WTC11 (cell line): ENCODE data around the gene GOLGA6L7. TPM values are rescaled to one million over a fixed set of nuclear protein-coding genes. Genes with fewer than 3 reads are reported as not detected.
A peak's percentile ranks its signal among the peaks of the same experiment; 100 is the strongest.
"Not testable (repeated sequence)": the region's sequence is repeated elsewhere in the genome, so short reads cannot be mapped to it uniquely, and the experiment has no call there.

Experiments
- ATAC-seq: fragments of 200-7000 bp; cut with Tn5 transposase; 2 replicates; pipeline ENCODE4 v1.10.0; 2021; ENCODE audit warnings: mild to moderate bottlenecking, moderate library complexity
- Bru-seq: library from RNA; stranded (reverse); fragments of 400-500 nt; gene quantifications from one replicate; lab custom pipeline; 2021; lab: Mats Ljungman, UMichigan
- CTCF ChIA-PET: fragments of 300-600 bp; sonication (Branson Sonifier 250); formaldehyde crosslinking; loops from one replicate; lab custom pipeline; 2021; ENCODE audit warnings: antibody characterized with exemption; lab: Charles Lee
- POLR2A ChIA-PET: fragments of 350-600 bp; sonication (Branson Sonifier 250); formaldehyde crosslinking; loops from one replicate; lab custom pipeline; 2021; ENCODE audit warnings: antibody characterized with exemption; lab: Charles Lee
- DNase-seq: peaks from one replicate; pipeline ENCODE4 v3.0.0; 2021; ENCODE audit warnings: low spot score
- H3K27ac Mint-ChIP-seq: 2 replicates; pipeline ENCODE4 v1.8.0; 2021; ENCODE audit warnings: mixed read lengths
- H3K27me3 Mint-ChIP-seq: 2 replicates; pipeline ENCODE4 v1.8.0; 2021; ENCODE audit warnings: low read depth, mild to moderate bottlenecking, moderate library complexity, mixed read lengths
- H3K36me3 Mint-ChIP-seq: 2 replicates; pipeline ENCODE4 v1.8.0; 2021; ENCODE audit warnings: mixed read lengths
- H3K4me1 Mint-ChIP-seq: 2 replicates; pipeline ENCODE4 v1.8.0; 2022; ENCODE audit warnings: mixed read lengths
- H3K4me3 Mint-ChIP-seq: 2 replicates; pipeline ENCODE4 v1.8.0; 2021; ENCODE audit warnings: mild to moderate bottlenecking, moderate library complexity, mixed read lengths
- H3K9me3 Mint-ChIP-seq: 2 replicates; pipeline ENCODE4 v1.8.0; 2021; ENCODE audit warnings: mixed read lengths
- CREB1 ChIP-seq: sonication (generic); formaldehyde crosslinking; IDR thresholded peaks from 2 replicates; pipeline ENCODE4 v1.8.0; 2023; ENCODE audit warnings: mild to moderate bottlenecking, missing genetic modification reagents
- E2F4 ChIP-seq: sonication (generic); formaldehyde crosslinking; IDR thresholded peaks from 2 replicates; pipeline ENCODE4 v1.8.1; 2022; ENCODE audit warnings: low read depth, mild to moderate bottlenecking, moderate library complexity, missing genetic modification reagents, borderline replicate concordance
- ERG ChIP-seq: fragments of 250-450 bp; sonication (Bioruptor Pico); IDR thresholded peaks from 2 replicates; pipeline ENCODE4 v1.8.0; 2021; ENCODE audit warnings: mild to moderate bottlenecking
- ETV6 ChIP-seq: sonication (generic); formaldehyde crosslinking; IDR thresholded peaks from 2 replicates; pipeline ENCODE4 v1.8.1; 2022; ENCODE audit warnings: mild to moderate bottlenecking, missing genetic modification reagents
- FOXP1 ChIP-seq: sonication (generic); formaldehyde crosslinking; IDR thresholded peaks from 2 replicates; pipeline ENCODE4 v1.8.0; 2022; ENCODE audit warnings: missing genetic modification reagents, mild to moderate bottlenecking, moderate library complexity, borderline replicate concordance
- GABPB1 ChIP-seq: sonication (generic); formaldehyde crosslinking; IDR thresholded peaks from 2 replicates; pipeline ENCODE4 v1.8.1; 2023; ENCODE audit warnings: mild to moderate bottlenecking, missing genetic modification reagents
- JAZF1 ChIP-seq: fragments of 250-450 bp; sonication (Bioruptor Pico); IDR thresholded peaks from 2 replicates; pipeline ENCODE4 v1.9.0; 2021; ENCODE audit warnings: moderate library complexity, mild to moderate bottlenecking, inconsistent platforms
- MXD4 ChIP-seq: fragments of 250-450 bp; sonication (Bioruptor Pico); IDR thresholded peaks from 2 replicates; pipeline ENCODE4 v1.8.0; 2021; ENCODE audit warnings: mild to moderate bottlenecking, moderate library complexity, borderline replicate concordance
- NR3C1 ChIP-seq: sonication (generic); formaldehyde crosslinking; conservative IDR thresholded peaks from 2 replicates; pipeline ENCODE4 v1.8.1; 2023; ENCODE audit warnings: low read depth, mild to moderate bottlenecking, missing genetic modification reagents
- SMAD3 ChIP-seq: sonication (generic); formaldehyde crosslinking; IDR thresholded peaks from 2 replicates; pipeline ENCODE4 v1.8.0; 2022; ENCODE audit warnings: missing genetic modification reagents, mild to moderate bottlenecking, borderline replicate concordance
- SP1 ChIP-seq: sonication (generic); formaldehyde crosslinking; conservative IDR thresholded peaks from 2 replicates; pipeline ENCODE4 v1.8.1; 2022; ENCODE audit warnings: missing genetic modification reagents
- TEAD1 ChIP-seq: sonication (generic); formaldehyde crosslinking; IDR thresholded peaks from 2 replicates; pipeline ENCODE4 v1.8.0; 2022; ENCODE audit warnings: mild to moderate bottlenecking, missing genetic modification reagents
- ZNF232 ChIP-seq: sonication (generic); formaldehyde crosslinking; IDR thresholded peaks from 2 replicates; pipeline ENCODE4 v1.8.0; 2022; ENCODE audit warnings: mild to moderate bottlenecking, missing genetic modification reagents
- ZNF317 ChIP-seq: sonication (generic); formaldehyde crosslinking; IDR thresholded peaks from 2 replicates; pipeline ENCODE4 v1.8.1; 2023; ENCODE audit warnings: low read depth, mild to moderate bottlenecking, moderate library complexity, missing genetic modification reagents, borderline replicate concordance
- ZNF423 ChIP-seq: fragments of 250-450 bp; sonication (Bioruptor Pico); IDR thresholded peaks from 2 replicates; pipeline ENCODE4 v2.1.2; 2022; ENCODE audit warnings: mild to moderate bottlenecking, moderate library complexity
- long read RNA-seq, 3 experiments: library from RNA in 1 of 3; library from capped mRNA in 1 of 3; library from polyadenylated mRNA in 1 of 3; unstranded in 2 of 3; stranded (forward) in 1 of 3; transcript quantifications; one replicate each; pipeline ENCODE4 v2.0.0, GENCODE V29; 2021
- total RNA-seq: library from RNA; stranded (reverse); gene quantifications from 3 replicates; pipeline ENCODE4 v1.2.3, GENCODE V29; 2021
- TF ChIP-seq, protein P1 (sequence below): sonication (generic); formaldehyde crosslinking; IDR thresholded peaks from 2 replicates; pipeline ENCODE4 v1.8.1; 2023; ENCODE audit warnings: mild to moderate bottlenecking, moderate library complexity, missing genetic modification reagents
- TF ChIP-seq, protein P2 (sequence below): sonication (generic); formaldehyde crosslinking; IDR thresholded peaks from 2 replicates; pipeline ENCODE4 v1.8.0; 2023; ENCODE audit warnings: missing genetic modification reagents
- TF ChIP-seq, protein P3 (sequence below): sonication (generic); formaldehyde crosslinking; IDR thresholded peaks from 2 replicates; pipeline ENCODE4 v1.8.1; 2023; ENCODE audit warnings: mild to moderate bottlenecking, missing genetic modification reagents

Gene GOLGA6L7, protein sequence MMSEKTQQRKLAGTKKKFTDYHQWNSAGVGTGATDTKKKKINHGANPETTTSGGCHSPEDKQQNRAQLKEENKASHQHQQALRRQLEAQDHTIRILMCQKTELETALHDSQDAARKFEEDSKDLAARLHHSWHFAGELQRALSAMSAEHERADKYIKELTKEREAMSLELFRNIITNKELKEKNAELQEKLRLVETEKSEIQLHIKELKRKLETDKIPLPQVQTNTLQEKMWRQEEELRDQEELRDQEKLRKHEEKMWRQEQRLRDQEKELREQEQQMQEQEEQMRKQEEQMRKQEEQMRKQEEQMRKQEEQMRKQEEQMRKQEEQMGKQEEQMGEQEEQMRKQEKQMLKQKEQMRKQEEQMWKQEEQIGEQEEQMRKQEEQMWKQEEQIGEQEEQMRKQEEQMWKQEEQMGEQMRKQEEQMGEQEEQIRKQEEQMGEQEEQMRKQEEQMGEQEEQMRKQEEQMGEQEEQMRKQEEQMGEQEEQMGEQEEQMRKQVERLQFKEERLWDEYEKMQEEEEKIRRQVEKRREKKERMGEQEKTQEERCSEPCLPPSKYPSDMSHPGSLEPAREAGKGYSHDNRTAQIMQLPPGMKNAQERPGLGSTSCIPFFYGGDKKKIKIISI
- total RNA-seq (not detected in 3 replicates), Bru-seq, nascent RNA (percentile 6 among the genes with signal in this experiment)
- long read RNA-seq, experiment 1, partial matches to known transcripts: 1 of 1 reads
- long read RNA-seq, experiment 1, other reads (novel, unspliced or antisense): 0 of 1 reads
- long read RNA-seq, experiment 2: 0 reads
- long read RNA-seq, experiment 3: 0 reads

DNA sequence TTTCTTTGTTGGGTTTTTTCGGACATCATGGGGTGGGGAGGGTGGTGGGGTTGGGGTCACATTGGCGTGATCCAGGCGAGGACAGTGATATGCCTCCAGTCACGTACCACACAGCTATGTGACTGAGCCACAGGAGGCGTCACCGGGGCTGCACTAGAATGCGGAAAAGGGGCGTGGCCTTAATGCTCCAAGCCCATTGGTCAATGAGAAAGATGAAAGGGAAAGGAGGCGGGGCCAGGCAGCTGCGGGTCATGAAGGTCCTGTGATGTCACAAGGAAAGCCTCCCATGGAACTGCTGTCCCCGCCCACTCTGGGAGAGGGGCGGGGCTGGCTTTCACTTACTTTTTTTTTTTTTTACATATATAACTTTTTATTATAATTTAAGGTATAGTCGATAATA is at the start of gene GOLGA6L7:
TSS of gene GOLGA6L7 (minus strand) at position 124 of the 400 bp plus-strand sequence. CDS start at position 29, 95 bp downstream.
- DNase-seq: peak; percentile 18

DNA sequence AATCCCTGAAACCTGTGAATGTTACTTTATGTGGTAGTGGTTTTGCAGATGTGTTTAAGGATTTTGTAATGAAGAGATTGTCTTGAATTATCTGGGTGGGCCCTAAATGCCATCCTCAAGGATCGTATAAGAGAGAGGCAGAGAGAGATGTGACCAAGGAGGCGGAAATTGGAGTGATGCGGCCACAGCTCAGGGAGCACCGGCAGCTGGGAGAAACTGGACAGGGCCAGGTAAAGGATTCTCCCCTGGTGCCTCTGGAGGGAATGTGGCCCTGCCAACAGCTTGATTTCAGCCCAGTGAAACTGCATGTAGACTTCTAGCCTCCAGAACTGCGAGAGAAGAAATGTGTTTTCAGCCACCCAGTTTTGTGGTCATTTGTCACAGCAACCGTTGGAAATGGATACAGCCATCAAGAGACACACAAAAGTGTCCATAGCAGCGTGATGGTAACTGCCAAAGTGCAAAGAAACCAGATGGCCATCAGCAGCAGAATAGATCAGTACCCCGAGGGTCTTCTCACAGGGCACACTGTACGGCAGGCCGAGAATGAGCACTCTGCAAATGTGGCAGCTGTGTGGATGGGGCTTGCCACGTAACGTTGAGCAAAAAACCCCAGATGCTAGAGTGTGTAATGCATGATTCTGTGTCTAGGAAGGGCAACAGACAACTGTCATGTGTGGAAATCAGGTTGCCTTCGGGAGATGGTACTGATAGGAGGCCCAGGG is 49.6 kb upstream of the GOLGA6L7 start:
- Mint-ChIP-seq H3K36me3 (peaks cover 13% of the 10 kb centered on the region), H3K27ac (no peak overlapping the region), H3K4me1 (no peaks in the 10 kb centered on the region; the same call in 1 of the 2 replicates), H3K27me3 (no peaks in the 10 kb centered on the region), H3K9me3 (peaks cover 13% of the 10 kb centered on the region), H3K4me3 (no peak overlapping the region)
- TF ChIP-seq, protein P1, sequence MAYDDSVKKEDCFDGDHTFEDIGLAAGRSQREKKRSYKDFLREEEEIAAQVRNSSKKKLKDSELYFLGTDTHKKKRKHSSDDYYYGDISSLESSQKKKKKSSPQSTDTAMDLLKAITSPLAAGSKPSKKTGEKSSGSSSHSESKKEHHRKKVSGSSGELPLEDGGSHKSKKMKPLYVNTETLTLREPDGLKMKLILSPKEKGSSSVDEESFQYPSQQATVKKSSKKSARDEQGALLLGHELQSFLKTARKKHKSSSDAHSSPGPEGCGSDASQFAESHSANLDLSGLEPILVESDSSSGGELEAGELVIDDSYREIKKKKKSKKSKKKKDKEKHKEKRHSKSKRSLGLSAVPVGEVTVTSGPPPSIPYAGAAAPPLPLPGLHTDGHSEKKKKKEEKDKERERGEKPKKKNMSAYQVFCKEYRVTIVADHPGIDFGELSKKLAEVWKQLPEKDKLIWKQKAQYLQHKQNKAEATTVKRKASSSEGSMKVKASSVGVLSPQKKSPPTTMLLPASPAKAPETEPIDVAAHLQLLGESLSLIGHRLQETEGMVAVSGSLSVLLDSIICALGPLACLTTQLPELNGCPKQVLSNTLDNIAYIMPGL: no peak
- TF ChIP-seq MXD4 (CRISPR knock-in tag) (no peak), NR3C1 (CRISPR knock-in tag) (no peak), TEAD1 (CRISPR knock-in tag) (no peak), JAZF1 (CRISPR knock-in tag) (no peak), ERG (no peak), ZNF317 (CRISPR knock-in tag) (no peak), SP1 (CRISPR knock-in tag) (no peak), CREB1 (CRISPR knock-in tag) (no peak), ZNF232 (no peak)
- ATAC-seq: no peak
- no peak for DNase-seq
- ChIA-PET CTCF (no interaction called here), POLR2A (interaction anchor here (0.6 kb wide), 1 partner anchor 42 kb away, joined by 3 read pairs; no protein-coding TSS in a partner anchor)

More for the DNA sequence above, at the start of gene GOLGA6L7:
- peaks cover 10% of the 10 kb centered on the region; the same call in 1 of the 2 replicates for H3K9me3 Mint-ChIP-seq
- peaks cover 14% of the 10 kb centered on the region for H3K36me3 Mint-ChIP-seq
- H3K27ac Mint-ChIP-seq, H3K4me3 Mint-ChIP-seq, POLR2A ChIA-PET, H3K27me3 Mint-ChIP-seq, CTCF ChIA-PET, ATAC-seq: not testable (repeated sequence)
- peaks cover 12% of the 10 kb centered on the region for H3K4me1 Mint-ChIP-seq

DNA sequence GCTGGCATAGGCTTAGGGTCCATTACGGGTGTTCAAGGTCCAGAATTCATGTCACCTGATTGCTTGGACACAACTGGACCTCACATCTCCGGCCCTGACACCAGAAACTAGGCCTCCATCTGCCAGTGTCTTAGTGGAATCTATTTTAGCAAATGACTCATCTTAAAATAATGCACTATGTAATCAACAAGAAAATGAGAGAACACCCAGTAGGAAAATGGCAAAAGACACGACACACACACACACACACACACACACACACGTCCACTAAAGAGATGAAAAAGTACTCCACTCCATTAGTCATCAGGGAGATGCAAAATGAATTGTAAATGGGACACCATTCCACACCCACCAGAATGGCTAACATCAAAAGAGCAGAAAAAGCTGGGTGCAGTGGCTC is 48.5 kb upstream of the GOLGA6L7 start:
- ChIA-PET POLR2A (interaction anchor here (0.6 kb wide), 1 partner anchor 43 kb away, joined by 3 read pairs; no protein-coding TSS in a partner anchor), CTCF (no interaction called here)
- no peak overlapping the region for H3K4me3 Mint-ChIP-seq
- no peak overlapping the region for H3K27ac Mint-ChIP-seq
- peaks cover 13% of the 10 kb centered on the region for H3K9me3 Mint-ChIP-seq
- H3K27me3 Mint-ChIP-seq: no peaks in the 10 kb centered on the region
- DNase-seq (no peak), ATAC-seq (no peak)
- no peaks in the 10 kb centered on the region for H3K4me1 Mint-ChIP-seq
- H3K36me3 Mint-ChIP-seq: peaks cover 13% of the 10 kb centered on the region
- TF ChIP-seq, protein P2, sequence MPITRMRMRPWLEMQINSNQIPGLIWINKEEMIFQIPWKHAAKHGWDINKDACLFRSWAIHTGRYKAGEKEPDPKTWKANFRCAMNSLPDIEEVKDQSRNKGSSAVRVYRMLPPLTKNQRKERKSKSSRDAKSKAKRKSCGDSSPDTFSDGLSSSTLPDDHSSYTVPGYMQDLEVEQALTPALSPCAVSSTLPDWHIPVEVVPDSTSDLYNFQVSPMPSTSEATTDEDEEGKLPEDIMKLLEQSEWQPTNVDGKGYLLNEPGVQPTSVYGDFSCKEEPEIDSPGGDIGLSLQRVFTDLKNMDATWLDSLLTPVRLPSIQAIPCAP (CRISPR knock-in tag): no peak
- TF ChIP-seq GABPB1 (CRISPR knock-in tag) (no peak), FOXP1 (CRISPR knock-in tag) (no peak), E2F4 (CRISPR knock-in tag) (no peak), ZNF423 (no peak), ETV6 (CRISPR knock-in tag) (no peak), SMAD3 (CRISPR knock-in tag) (no peak)
- TF ChIP-seq, protein P3, sequence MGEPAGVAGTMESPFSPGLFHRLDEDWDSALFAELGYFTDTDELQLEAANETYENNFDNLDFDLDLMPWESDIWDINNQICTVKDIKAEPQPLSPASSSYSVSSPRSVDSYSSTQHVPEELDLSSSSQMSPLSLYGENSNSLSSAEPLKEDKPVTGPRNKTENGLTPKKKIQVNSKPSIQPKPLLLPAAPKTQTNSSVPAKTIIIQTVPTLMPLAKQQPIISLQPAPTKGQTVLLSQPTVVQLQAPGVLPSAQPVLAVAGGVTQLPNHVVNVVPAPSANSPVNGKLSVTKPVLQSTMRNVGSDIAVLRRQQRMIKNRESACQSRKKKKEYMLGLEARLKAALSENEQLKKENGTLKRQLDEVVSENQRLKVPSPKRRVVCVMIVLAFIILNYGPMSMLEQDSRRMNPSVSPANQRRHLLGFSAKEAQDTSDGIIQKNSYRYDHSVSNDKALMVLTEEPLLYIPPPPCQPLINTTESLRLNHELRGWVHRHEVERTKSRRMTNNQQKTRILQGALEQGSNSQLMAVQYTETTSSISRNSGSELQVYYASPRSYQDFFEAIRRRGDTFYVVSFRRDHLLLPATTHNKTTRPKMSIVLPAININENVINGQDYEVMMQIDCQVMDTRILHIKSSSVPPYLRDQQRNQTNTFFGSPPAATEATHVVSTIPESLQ (CRISPR knock-in tag): no peak
- TF ChIP-seq, protein P1: no peak
